ENCODE results near the gene HK1.

GRCh38 chr10:69321039-69321715 lies 42.9 kb downstream of the HK1 start:
- TF ChIP-seq, protein P1, sequence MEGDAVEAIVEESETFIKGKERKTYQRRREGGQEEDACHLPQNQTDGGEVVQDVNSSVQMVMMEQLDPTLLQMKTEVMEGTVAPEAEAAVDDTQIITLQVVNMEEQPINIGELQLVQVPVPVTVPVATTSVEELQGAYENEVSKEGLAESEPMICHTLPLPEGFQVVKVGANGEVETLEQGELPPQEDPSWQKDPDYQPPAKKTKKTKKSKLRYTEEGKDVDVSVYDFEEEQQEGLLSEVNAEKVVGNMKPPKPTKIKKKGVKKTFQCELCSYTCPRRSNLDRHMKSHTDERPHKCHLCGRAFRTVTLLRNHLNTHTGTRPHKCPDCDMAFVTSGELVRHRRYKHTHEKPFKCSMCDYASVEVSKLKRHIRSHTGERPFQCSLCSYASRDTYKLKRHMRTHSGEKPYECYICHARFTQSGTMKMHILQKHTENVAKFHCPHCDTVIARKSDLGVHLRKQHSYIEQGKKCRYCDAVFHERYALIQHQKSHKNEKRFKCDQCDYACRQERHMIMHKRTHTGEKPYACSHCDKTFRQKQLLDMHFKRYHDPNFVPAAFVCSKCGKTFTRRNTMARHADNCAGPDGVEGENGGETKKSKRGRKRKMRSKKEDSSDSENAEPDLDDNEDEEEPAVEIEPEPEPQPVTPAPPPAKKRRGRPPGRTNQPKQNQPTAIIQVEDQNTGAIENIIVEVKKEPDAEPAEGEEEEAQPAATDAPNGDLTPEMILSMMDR (conservative IDR thresholded peaks at IDR 0.05; ENCODE audit: low read length): no peak
- TF ChIP-seq EZH2phosphoT487 (IDR thresholded peaks at IDR 0.05; ENCODE audit: borderline replicate concordance, low read depth, low read length): no peak
